ENCODE results near the gene SMC1B. TPM values are rescaled to one million over a fixed set of nuclear protein-coding genes. Genes with fewer than 3 reads are reported as not detected.
"Not testable (repeated sequence)": the region's sequence is repeated elsewhere in the genome, so short reads cannot be mapped to it uniquely, and the experiment has no call there.

SMC1B gene
- polyA plus RNA-seq, 3 donors, result not detected

DNA sequence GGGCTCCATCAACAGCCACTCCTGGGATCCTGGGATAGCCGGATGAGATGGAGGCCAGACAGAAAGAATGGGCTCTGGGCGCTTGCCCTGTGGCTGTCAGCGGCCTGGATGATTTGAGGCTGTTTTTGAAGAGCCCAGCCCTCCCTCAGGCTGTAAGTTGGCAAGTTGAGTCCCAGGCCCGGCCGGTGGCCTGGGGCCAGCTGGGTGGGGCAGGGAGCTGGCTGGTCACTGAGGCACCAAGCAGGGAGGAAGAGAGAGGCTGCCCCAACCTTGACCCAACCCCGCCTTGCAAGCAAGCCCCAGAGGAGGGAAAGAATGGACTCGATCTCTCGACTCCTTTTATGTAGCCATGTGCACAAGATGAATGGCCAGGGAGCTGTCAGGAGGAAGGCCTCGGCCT lies 35.0 kb upstream of the SMC1B start:
- no peaks in the 10 kb centered on the region for H3K4me1 ChIP-seq (ENCODE audit: control insufficient read depth in 1 of 2, insufficient read depth in 2 of 2, low read length in 2 of 2)
- H3K4me2 ChIP-seq (replicated peaks; ENCODE audit: extremely low read depth, low read length, poor library complexity, severe bottlenecking), result no peak overlapping the region
- peaks cover 8 to 9% (median 8%) of the 10 kb centered on the region in 3 donors for H3K27me3 Mint-ChIP-seq (ENCODE audit: low read depth in 3 of 3)
- no peak for DNase-seq
- H3K9me3 Mint-ChIP-seq, result no peaks in the 10 kb centered on the region
- H3K4me3 ChIP-seq (replicated peaks in 1 of 3; ENCODE audit: low read depth in 2 of 3, low read length in 3 of 3), result no peak overlapping the region
- H3K27me3 ChIP-seq (ENCODE audit: control insufficient read depth in 2 of 2, insufficient read depth in 2 of 2, low read length in 2 of 2), result no peaks in the 10 kb centered on the region
- no peak overlapping the region for H3K27ac Mint-ChIP-seq
- no peaks in the 10 kb centered on the region for H3K4me1 Mint-ChIP-seq
- H3K79me2 ChIP-seq (ENCODE audit: insufficient read depth, low read length), result no peaks in the 10 kb centered on the region
- no peak overlapping the region for H2AFZ ChIP-seq (ENCODE audit: insufficient read depth, low read depth, low read length, poor library complexity, severe bottlenecking)
- no peak overlapping the region for H3K4me3 Mint-ChIP-seq
- H3K36me3 Mint-ChIP-seq, result no peaks in the 10 kb centered on the region
- TF ChIP-seq, protein P1, sequence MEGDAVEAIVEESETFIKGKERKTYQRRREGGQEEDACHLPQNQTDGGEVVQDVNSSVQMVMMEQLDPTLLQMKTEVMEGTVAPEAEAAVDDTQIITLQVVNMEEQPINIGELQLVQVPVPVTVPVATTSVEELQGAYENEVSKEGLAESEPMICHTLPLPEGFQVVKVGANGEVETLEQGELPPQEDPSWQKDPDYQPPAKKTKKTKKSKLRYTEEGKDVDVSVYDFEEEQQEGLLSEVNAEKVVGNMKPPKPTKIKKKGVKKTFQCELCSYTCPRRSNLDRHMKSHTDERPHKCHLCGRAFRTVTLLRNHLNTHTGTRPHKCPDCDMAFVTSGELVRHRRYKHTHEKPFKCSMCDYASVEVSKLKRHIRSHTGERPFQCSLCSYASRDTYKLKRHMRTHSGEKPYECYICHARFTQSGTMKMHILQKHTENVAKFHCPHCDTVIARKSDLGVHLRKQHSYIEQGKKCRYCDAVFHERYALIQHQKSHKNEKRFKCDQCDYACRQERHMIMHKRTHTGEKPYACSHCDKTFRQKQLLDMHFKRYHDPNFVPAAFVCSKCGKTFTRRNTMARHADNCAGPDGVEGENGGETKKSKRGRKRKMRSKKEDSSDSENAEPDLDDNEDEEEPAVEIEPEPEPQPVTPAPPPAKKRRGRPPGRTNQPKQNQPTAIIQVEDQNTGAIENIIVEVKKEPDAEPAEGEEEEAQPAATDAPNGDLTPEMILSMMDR (IDR thresholded peaks at IDR 0.05), result no peak
- no peaks in the 10 kb centered on the region for H4K20me1 ChIP-seq (ENCODE audit: insufficient read depth, low read length)
- H3K9ac ChIP-seq (ENCODE audit: insufficient read depth, low read length, poor library complexity, severe bottlenecking), result no peak overlapping the region
- no peaks in the 10 kb centered on the region for H3K36me3 ChIP-seq (replicated peaks in 1 of 2; ENCODE audit: control insufficient read depth in 1 of 2, insufficient read depth in 2 of 2, low read length in 2 of 2)
- no peaks in the 10 kb centered on the region for H3K9me3 ChIP-seq (replicated peaks in 1 of 2; ENCODE audit: control insufficient read depth in 1 of 2, insufficient read depth in 1 of 2, low read length in 2 of 2)
- no peak overlapping the region for H3K27ac ChIP-seq (ENCODE audit: low read depth in 1 of 2, low read length in 2 of 2)
- intact Hi-C loops (cut with micrococcal nuclease), result no loop called here
- 100% methylated on average over 7 of the region's 9 CpGs for WGBS (ENCODE audit: insufficient coverage)

- H3K4me2 ChIP-seq (replicated peaks; ENCODE audit: extremely low read depth, low read length, poor library complexity, severe bottlenecking); H3K9ac ChIP-seq (ENCODE audit: insufficient read depth, low read length, poor library complexity, severe bottlenecking); H3K4me1 ChIP-seq (ENCODE audit: control insufficient read depth in 1 of 2, insufficient read depth in 2 of 2, low read length in 2 of 2); H3K4me1 Mint-ChIP-seq; H2AFZ ChIP-seq (ENCODE audit: insufficient read depth, low read depth, low read length, poor library complexity, severe bottlenecking); H3K4me3 Mint-ChIP-seq; H3K27ac ChIP-seq (ENCODE audit: low read depth in 1 of 2, low read length in 2 of 2); H3K9me3 Mint-ChIP-seq; H3K36me3 Mint-ChIP-seq; DNase-seq; H3K27me3 ChIP-seq (ENCODE audit: control insufficient read depth in 2 of 2, insufficient read depth in 2 of 2, low read length in 2 of 2); H3K4me3 ChIP-seq (replicated peaks in 1 of 3; ENCODE audit: low read depth in 2 of 3, low read length in 3 of 3); H4K20me1 ChIP-seq (ENCODE audit: insufficient read depth, low read length); H3K36me3 ChIP-seq (replicated peaks in 1 of 2; ENCODE audit: control insufficient read depth in 1 of 2, insufficient read depth in 2 of 2, low read length in 2 of 2); H3K79me2 ChIP-seq (ENCODE audit: insufficient read depth, low read length); H3K27ac Mint-ChIP-seq; H3K9me3 ChIP-seq (replicated peaks in 1 of 2; ENCODE audit: control insufficient read depth in 1 of 2, insufficient read depth in 1 of 2, low read length in 2 of 2); intact Hi-C loops (cut with micrococcal nuclease): not testable (repeated sequence)
- H3K27me3 Mint-ChIP-seq (ENCODE audit: low read depth in 3 of 3), result peaks cover 8 to 13% (median 9%) of the 10 kb centered on the region in 3 donors
- WGBS (ENCODE audit: insufficient coverage), result 90% methylated on average over 2 of the region's 4 CpGs
Observed at GRCh38 chr22:45447596-45447995, 34.2 kb upstream of the SMC1B start.

Data from CD14-positive monocyte (primary cell).